NCI-H1694 (cell line): ENCODE results near the gene MCTP1.
"Not testable (repeated sequence)": the region's sequence is repeated elsewhere in the genome, so short reads cannot be mapped to it uniquely, and the experiment has no call there.

Experiments used
- DNase-seq: peaks from one replicate; lab custom pipeline; 2025; lab: John Stamatoyannopoulos, UW

Gene MCTP1

DNA sequence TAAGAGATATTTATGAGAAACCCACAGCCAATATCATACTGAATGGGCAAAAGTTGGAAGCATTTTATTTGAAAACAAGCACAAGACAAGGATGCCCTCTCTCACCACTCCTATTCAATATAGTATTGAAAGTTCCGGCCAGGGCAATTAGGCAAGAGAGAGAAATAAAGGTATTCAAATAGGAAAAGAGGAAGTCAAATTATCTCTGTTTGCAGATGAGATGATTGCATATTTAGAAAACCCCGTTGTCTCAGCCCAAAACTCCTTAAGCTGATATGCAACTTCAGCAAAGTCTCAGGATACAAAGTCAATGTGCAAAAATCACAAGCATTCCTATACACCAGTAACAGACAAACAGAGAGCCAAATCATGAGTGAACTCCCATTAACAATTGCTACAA lies 325.6 kb downstream of the MCTP1 start:
- DNase-seq: not testable (repeated sequence)

DNA sequence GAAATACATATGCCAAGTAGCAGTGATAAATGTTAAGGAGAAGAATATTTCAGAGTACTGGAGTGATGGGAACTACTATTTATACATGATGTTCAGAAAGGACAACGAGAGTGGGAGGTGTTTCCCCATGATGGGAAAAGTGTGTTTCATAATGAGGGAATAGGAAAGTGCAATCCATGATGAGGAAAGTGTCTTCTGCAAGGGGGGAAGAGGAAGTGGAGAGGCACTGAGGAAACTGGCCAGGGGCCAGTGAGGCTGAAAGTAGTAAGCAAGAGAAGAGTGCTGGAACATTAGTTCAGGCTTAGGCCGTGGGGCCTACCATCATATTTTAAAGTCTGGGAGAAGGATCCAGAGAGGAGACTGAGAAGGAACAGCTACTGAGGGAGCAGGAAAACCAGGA lies 339.2 kb downstream of the MCTP1 start:
- no peak for DNase-seq

DNA sequence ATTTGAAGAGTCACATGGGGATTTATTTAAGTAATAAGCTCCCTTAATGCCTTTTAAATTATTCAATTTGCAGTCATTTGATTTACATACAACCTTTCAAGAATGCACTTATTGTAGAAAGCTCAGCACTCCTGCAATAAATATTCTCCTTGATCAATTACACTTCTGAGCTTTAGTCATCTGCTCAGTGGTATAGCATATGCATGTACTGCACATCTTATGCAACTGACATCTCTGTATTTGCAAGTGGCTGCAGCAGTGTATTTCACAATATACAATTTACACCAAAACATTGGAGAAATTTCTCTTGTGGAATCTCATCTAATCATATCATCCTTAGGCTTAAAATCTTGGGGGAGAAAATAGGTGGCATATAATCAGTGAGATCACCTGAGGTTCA lies 340.7 kb downstream of the MCTP1 start:
- DNase-seq: no peak

DNA sequence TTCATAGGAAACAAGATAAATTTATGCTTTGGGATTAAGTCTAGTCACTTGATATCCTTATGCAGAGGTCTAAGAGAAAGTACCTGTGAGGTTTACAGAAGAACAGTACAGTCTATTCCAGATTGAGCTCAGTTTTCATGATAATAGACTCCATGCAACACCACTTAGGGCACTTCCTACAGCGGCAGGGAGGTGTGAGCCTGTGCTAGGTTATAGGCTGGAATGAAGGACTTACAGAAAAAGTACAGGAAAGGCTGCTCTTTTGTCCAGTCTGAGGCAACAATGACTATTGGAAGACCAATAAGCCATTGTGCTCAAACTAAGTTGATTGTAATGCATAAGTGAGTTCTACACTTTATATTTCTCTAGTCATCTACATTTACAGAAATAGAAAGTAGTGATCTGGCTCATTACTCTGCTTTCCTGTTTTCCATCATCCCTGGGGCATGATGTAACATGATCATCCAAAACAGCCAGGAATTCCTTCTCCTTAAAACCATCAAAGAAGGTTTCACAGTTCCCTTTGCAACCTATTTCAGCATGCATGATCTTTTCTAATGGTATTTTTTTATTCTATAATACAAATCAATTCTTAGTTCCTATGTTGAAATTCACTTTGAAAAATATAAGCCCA lies 343.7 kb downstream of the MCTP1 start:
- DNase-seq: no peak

DNA sequence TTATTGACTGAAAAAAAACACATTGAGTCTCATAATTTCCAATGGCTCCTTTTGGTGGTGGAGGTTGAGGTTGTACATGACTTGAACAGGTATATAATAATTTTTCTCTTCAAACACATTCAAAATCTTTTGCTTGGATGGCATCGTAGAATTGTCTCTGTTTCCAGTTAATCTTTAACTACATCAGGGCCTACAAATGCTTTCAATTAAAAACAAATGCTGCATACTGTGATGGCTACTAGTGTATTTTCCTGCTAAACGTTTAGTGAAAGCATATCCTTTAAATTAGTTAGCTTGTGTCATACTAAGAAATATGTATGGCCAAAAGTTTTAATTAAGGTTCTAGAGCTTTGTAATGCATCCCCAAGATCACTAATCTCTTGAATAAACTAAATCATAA lies 352.6 kb downstream of the MCTP1 start:
- DNase-seq: no peak

DNA sequence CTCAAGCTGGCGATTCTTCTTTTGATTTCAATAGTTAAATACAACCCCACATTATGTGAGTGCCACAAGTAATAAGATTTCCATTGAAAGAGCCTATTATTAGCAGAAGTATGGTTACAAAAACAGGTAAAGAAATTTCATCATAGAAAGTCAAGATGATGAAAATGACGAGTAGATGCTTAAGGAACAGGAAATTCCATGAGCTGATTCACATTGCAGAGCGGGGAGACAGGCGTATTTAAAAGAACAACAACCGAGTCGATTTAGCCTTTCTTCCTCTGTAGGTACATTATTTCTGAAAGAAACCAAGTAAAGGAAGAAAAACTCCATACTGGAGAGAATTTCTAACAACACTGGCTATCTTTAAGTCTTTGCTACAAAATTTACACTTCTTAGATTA lies 356.0 kb downstream of the MCTP1 start:
- no peak for DNase-seq

DNA sequence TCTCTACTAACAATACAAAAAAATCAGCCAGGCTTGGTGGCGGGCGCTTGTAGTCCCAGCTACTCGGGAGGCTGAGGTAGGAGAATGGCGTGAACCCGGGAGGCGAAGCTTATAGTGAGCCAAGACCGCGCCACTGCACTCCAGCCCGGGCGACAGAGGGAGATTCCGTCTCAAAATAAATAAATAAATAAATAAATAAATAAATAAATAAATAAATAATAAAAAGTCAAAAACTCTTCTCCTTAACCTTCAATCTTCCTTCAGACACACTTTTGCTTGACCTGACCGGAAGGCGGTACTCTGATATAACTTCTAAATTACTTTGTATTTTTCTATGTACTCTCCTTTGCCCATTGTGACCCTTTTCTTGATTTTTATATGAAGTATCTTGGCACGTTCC lies 364.3 kb downstream of the MCTP1 start:
- no peak for DNase-seq

DNA sequence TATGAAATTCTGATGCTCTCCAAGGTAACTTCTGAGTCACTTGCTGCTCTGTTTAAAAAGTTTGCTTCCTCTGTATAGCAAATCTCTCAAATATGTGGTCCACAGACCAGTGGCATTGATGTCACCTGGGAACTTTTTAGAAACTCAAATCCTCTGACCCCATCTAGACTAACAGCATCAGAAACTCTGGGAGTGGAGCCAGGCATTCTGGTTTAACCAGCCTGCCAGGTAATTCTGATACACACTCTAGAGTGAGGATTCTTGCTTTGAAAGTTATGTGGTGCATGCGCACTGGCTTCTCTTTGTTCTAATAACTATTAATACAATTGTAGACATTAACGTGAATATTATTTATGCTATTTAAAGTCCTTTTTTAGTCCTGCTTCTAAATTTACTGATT lies 368.3 kb downstream of the MCTP1 start:
- no peak for DNase-seq

DNA sequence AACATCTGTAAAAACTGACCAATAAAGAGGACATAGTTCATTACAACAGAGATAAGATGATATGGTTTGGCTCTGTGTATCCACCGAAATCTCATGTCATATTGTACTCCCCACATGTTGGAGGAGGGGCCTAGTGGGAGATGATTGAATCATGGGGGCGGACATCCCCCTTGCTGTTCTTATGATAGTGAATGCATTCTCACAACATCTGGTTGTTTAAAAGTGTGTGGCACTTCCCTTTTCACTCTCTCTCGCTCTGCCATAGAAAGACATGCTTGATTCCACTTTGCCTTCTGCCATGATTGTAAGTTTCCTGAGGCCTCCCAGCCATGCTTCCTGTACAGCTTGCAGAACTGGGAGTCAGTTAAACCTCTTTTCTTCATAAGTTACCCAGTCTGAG lies 373.6 kb downstream of the MCTP1 start:
- no peak for DNase-seq

DNA sequence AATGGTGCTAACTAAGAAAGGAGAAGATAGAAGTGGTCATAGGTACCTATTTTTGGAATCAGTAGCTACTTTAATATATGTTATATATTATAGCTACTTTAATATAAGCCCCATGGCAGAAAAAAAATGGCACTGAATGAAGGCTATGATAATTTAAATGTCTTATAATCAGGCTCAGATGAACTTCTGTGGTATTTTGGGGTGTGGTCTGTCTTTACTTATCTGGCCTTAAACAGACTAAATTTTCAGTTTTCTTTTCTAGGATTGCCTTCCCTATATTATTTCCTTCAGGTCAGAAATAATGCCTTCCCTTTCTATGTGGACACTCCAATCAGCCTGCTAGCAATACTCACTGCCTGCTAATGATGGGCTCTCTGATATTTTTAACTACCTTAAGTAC lies 374.2 kb downstream of the MCTP1 start:
- no peak for DNase-seq

DNA sequence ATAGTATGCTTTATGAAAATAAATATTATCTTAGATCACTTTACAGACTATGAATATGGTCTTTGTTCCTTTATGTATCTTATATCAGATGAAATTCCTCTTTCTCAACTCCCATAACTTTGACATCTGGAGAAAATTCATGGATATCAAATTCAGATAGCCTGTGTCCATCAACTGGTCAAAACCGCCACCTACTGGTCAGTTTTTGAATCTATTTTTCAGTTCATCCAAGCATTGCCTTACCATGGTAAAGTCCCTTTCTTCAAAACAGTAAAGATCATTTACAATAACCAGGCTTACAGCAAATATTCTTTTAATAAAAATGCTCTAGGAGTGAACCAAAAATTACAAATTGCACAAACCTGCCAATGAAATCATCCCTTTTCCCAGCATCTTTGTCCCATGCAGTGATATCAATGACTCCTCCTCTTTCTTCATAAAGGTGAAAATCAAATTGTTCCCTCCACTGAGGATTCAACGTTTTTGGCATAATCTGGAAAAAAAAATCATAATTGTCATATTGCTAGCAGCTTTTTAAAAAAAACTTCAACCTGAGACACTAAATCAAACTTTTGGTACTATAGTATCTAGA lies 375.9 kb downstream of the MCTP1 start:
- DNase-seq: no peak

DNA sequence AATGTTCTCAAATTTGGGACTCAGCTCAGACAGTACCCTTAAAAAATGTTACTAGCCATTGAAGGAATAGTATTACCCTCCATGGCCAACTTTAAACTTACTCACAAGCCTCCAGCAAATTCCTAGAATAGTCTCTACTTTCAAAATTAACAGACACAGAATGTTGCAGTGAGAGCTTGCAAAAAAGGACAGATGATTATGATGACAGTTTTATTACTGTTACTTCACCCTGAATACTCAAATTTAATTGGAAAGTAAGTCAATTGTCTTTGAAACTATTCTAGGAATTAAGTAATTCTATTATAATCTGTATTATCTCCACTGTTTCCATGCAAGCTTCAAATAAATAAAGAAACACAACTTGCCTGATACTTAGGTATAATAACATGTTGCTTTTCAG lies 378.1 kb downstream of the MCTP1 start:
- no peak for DNase-seq

DNA sequence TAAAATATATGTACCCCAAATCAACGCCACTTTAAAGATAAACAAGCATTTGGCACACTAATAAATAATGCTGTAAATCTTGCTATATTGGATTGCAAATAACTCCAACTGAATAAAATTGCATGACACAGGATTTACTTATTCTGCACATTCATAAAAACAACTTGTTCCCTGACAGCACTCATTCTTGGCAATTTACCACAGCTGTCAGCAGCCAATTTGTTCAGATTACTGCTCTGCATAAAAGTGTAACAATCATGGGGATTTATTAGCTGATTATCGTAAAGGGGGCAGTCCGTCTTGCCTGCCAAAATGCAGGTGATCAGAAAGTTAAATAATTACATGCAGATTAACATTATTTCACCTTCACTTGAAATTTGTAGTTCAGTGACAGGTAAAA lies 381.2 kb downstream of the MCTP1 start:
- no peak for DNase-seq

DNA sequence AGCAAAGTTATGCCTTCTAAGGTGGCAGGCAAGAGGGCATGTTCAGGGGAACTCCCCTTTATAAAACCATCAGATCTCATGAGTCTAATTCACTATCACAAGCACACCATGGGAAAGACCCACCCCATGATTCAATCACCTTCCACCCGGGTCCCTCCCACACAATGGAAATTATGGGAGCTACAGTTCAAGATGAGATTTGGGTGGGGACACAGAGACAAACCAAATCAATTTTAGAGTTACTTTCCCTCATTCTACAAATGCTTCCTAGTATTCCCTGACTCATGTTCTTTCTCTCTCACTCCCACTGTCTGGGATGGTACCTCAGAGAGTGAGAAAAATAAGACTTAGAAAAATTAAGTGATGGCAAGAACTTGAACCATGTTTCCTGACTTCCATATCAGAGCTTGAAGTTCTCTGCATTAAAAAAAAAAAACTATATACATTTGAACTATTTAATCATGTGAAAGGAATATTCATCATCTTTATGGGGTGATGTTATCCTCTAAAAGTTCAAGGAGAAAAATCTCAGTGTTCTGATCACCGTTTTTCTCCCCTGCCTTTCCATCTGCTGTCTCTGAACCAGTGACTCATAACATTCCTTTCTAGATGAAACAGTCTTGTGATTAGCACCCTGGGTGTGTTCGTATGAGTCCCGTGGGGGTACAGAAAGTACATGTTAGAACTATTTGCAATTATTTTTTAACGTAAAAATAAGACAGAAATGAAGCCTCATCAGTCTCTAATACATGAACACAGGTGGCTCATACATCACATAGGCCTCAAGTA lies 383.5 kb downstream of the MCTP1 start:
- DNase-seq: no peak

DNA sequence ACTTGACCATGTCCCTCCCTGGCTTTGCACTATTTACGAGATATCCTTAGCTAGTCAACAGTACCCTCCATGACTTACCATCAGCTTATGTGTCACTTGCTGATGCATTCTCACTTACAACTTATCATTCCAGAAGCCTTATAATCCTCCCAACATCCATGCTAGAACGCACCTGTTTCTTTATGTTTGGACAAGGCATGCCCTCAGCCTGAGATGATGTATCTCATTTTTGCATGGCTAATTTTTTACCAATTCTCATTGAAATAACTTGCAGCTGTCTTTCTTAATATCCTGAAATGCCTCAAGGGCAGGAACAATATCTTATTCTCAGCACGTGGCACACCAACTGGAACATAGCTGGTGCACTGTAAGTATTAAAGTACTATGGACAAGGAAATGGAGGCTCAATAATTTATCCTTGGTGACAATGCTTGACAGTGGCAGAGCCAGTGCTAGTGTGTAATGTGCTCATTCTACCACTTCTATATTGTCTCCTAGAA lies 384.8 kb downstream of the MCTP1 start:
- DNase-seq: no peak

DNA sequence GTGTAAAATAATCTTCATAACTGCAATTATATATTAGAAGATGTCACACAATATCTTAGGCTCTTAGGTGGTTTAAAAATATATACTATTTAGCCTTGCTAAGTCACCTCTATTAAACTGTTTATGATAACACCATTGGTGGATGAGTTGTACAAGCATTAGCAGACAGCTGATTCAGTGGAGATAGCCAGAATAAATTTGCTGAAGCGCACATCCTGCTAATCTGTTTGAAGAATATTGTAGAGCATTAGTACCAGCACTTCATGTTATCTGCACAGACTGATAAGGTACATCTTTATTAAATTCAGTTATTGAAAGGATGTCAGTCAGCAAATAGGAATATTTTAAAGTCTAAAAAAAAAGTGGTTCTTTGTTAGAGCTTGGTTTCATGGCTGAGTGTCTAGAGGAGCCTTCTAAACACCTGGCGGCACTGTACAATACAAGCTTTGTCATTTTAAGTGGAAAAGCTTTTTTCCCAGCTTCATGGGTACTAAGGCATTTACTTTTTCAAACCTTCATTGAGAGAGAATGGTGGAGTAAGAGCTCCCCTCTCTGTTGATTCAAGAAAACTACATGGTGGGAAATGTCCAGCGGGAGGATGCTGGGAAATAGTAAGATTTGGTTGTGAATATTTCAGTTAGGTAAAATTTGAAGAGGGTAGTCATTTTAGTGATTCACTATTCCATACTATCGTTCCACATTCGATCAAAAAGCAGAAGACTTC lies 391.3 kb downstream of the MCTP1 start:
- DNase-seq: no peak

DNA sequence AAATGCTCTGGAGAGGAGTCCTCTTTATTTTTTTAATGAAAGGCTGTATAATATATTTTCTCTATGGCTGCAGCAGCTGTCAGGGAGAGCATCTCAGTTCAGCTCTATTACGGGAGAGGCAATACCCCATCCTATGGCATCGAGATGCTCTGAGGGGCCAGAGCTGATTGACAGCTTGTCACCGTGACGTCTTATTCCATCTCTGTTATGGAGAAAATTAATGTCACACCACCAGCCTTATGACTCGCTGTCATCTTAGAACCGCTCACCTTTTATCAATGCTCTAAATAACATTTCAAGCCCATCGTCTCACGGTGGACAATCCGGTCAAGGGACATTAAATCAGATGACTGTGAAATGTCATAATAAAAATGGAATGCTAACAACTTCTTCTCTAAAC lies 392.9 kb downstream of the MCTP1 start:
- DNase-seq: no peak

DNA sequence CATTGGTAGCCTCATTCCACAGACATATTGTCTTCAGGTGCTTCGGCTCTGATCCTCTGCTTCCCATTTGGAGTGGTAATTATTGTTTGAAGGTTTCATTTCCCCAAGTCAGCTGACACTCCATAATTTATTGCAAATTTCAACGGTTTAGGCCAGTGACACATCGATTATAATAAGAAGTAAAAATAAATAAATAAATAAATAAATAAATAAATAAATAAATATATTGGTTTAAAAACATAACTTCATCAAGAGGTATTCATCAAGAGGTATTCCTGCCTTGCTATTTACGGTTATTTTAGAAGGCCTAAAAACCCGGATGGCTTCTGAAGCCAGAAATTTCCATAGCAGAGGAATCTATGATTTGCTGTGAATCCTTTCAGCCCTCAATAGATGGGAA lies 393.3 kb downstream of the MCTP1 start:
- no peak for DNase-seq

DNA sequence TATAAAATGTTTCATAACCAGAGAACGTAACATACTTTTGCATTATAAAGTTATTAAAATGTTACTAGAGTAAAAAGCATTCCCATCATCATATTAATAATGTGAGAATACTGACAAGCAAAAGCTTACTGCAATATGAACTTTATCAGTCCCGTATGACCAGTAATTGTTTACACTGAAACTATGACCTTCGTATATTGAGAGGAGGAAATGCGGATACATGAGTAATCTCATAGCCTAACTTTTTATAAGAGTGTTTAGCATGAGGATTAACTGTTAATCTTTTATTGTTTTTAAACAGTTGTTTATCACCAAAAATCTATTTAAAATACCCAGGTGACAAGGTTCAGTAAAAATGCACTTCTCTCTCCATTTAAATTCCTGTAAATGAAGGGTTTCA lies 394.0 kb downstream of the MCTP1 start:
- no peak for DNase-seq

DNA sequence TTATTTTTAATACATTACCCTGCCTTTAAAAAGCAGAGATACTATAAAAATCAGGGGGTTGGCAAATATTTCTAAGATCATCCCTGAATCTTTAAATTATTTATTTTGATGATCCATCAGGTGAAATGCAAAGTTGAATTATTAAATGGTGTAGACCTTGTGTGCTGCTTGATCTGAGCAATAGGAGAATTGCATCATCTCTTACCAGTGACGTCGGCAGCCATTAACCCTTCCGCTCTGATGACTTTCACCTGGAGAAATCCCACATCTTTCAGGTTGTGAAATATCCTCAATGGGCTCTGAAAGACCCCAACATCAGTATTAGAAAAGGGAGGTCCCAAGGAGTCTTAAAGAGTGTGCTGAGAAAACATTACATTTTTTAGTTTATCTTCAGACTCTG lies 396.2 kb downstream of the MCTP1 start:
- DNase-seq: no peak

DNA sequence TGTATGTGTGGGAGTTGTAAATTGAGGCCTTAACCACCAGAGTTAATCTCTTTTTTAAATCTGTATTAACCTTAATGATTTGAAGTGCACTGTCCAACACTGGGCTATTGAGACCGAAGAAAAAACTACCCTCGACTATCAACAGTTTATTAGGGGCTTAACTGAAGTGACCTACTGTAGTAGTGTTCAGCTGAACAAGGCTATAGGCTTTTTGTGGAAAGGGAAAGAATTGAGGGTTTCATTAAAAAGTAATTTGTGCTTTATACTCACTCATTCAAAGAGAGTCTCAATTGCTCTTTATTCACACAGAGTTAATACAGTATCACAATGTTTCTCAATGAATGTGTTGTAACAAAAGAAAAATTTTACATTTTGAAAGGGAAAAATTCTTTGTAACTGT lies 399.0 kb downstream of the MCTP1 start:
- DNase-seq: no peak

DNA sequence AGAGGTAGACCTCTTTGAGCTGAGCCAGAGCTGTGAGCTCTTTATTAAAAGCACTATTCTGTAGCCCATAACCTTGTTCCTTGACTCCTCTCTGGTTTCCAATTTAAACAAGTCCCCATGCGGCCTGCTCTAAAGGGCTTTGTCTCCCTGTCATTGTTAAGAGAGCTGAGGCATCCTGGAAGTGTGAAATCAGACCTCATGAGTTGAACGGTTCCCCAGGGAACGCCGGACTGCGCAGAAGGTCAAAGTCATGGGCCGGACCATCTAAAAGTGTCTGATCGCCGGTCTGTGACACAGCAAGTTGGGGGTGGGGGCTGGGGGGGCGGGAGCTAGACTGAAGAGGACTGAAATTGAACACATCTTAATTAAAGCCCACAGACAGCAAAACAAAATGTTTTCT lies 400.6 kb downstream of the MCTP1 start:
- no peak for DNase-seq

DNA sequence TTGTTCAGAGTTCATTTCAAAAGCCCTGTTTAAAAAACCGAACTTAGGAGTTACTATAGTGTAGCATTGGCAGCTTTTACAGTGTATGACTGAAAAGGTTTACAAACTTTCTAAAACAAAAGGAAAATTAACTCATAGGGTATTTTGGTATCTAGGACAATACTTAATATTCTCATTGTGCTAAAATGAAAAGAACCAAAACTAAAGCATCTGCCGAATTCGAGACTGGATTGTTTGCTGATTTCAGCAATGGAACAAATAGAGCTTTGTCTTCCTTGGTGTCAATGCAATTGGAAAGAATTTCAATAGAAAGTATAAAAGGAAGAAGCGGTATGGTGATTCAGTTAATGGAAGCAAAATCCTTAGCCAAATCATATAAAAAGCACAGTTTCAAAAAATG lies 412.4 kb downstream of the MCTP1 start:
- DNase-seq: no peak
